ENCODE results near the gene AIFM1.

AIFM1 gene

DNA sequence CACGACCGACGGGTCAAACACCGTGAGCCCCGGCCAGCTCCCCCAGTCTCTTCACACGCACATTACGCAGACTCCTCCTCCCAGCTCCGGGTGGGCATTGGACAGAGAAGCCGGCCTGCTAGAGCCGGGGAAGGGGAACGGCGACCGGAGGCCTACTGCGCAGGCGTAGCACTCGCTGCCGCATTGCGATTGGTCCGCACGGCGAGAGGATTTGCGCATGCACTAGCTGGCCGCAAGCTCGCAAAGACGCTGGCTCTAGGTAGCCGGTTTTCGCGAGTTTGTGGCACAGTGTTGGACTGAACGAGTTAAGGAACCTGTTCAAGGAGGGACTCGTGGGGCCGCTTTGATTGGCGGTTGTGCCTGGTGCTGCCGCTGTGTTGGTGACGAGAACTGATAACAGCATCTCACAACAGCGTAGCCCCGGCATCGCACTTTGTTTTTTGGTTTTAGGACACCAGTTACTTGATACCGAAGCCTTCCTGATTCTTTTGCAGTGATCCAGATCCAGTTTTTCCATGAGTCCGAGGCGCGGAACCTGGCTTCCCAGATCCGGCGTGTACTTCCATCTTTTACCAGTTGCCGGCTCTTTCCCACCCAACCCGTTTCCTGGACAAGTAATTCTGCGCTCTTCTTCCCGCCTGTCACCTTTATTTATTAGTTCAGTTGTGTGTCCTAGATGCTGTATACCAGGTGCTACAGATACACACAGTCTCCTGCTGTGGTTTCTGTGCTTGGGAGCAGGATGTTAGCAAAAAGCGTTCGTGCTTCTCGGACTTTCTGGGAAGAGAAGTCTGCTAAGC is at the start of gene AIFM1:
TSS of gene AIFM1 (minus strand) at position 139 of the 800 bp plus-strand sequence. CDS start 185 bp downstream, outside the sequence.
- DNase-seq (ENCODE audit: low read depth in 2 of 2) = peak; percentile 75 to 78

DNA sequence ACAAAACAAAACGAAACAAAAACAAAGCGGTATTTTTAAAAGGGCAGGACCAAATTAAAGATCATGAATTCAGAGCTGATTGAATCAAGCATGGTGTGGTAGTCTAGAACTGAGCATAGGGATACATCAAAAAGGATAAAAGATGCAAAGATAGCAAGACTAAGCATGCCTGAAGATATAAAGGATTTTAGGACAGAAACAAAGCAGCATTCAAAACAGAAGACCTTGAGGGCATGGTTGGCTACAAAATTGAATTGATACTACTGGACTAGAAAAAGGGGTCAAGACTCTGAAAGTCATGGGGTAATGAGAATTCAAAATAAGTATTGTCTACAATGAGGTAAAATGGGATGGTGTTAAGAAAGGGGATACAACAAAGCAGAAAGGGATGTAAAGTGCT is 47.7 kb upstream of the AIFM1 start:
- DNase-seq (ENCODE audit: low read depth in 2 of 2) = no peak

DNA sequence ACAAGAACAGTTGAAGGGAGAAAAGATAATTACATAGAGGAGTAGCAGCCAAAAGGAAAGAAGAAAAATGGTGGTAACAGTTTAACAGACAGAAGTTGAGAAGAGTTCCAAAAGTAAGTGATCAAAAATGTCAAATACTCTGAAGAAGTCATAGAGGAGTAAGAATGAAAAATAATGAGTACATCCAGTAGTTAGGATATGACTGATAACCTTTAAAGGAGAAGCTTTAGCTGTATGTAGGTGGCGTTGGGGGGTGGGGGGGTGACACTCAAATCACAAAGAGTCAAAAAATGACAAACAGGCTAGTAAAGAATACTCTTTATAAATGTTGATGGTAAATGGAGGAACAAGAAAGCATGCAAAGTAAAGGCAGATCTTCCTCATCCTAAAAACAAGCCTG is 46.7 kb upstream of the AIFM1 start:
- DNase-seq (ENCODE audit: low read depth in 2 of 2) = no peak

DNA sequence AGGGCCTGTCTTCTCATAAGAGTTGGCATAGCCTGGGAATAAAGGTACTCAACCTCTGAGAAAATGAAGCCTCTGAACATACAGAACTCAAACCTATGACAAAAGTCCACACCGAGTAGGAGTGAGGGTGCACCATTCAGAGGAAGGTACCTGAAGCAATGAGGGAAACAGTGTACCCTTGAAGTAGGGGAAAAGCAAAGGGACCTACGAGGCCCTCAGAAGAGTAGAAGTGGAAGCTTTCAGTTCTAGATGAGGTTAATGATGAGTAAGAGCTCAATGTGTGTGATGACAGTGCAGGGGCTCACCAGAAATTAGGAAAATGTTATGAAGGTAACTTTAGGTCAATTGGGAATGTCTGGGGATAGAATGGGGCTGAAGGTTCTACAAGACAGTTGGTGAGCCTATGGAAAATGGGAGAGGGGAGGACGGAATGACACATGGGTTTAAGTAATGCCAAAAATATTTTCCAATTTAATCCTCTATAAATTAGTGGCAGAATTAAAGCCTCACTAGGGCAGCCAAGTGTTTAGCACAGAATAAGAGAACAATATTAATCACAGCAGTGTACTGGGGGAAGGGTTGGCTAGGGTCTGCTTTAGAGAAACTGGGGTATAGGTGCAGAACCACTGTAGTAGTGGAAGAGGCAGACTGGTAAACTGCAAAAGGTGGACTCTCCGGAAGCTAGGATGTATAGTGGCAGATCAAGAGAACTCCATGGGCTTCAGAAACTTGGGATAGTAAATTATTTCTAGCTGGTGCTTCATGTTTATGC is 46.0 kb upstream of the AIFM1 start:
- DNase-seq (ENCODE audit: low read depth in 2 of 2) = no peak

DNA sequence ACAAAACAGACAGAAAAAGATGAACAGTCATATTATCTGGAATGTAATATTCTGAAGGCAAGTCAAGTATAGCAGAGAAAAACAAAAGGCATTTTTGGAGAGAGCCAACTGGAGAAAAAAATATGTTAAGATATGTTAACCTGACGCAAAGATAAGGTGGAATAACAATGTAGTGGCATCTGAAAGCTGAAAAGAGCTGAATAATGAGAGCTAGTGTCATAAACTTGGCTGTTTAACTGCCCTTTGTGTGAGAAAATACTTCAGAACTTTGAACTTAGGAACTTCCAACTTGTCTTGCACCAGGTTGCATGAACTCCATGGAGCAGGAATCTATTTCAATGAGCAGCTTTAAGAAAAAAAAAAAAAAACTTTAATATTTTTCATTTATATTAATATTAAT is 39.0 kb upstream of the AIFM1 start:
- DNase-seq (ENCODE audit: low read depth in 2 of 2) = no peak

DNA sequence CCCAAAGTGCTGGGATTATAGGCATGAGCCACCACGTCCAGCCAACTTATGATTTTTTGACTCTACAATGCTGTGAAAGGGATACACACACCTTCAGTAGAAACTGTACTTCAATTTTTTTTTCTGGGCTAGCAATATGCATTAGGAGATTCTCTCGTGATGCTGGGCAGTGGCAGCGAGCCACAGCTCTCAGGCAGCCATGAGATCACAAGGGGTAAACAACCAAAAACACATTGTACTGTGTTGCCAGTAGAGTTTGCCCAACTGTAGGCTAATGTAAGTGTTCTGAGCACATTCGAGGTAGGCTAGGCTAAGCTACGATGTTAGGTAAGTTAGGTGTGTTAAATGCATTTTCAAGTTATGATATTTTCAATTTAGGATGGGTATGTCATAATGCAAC is 31.8 kb upstream of the AIFM1 start:
- DNase-seq (ENCODE audit: low read depth in 2 of 2) = no peak

DNA sequence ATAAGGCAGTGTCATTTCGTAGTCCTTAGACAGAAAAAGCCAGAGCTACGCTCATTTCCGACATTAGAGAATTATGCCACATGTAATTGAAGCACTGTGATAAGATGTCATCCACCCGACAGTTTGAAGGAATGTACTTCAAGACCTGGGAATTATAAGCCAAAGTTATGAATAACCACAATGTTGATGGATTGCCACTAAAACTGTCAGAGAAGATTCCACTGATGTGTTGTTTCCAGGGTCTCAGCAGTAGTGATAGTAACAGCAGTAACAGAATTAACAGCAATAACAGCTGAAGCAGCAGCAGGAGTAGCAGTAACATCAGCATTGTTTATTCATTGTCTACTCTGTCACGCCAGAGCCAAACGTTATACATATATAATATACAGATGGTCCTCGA is 30.8 kb upstream of the AIFM1 start:
- DNase-seq (ENCODE audit: low read depth in 2 of 2) = no peak

DNA sequence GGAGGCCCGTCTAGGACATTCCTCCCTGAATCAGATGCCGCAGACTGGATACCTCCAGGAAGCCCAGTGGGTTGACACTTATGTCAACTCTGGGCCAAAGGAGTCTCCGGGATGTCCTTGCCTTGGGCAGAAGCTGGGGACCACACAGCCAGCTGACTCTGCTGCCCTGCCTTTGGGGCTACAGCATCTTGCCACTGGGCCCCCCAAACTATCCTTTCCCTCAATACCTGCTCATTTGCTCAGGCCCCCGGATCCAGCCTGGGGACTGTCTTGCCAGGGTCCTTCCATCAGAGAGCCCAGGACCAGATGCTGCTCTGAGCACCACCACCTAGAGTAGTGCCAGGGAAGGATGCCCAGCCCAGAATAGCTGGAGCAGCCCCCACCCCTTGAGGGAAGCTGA is 25.2 kb upstream of the AIFM1 start:
- no peak for DNase-seq (ENCODE audit: low read depth in 2 of 2)

DNA sequence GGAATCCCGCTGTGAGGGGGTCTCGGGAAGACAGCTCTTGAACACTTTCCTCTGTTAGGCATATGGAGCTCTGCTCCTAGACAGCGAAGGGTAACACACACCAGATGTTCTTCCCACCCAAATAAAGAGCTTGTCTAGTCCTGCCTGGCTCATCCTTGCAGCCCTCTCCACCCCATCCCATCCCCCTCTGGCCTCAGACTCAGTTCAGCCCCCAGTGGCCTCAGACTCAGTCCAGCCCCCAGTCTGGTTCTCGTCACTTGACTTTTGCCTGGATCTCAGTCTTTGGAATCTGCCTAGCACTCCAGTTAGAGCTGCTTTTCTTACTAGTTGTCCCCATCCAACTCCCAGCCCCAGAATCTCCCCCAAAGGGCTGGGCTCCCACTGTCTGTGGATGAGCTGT is 21.0 kb upstream of the AIFM1 start:
- DNase-seq (ENCODE audit: low read depth in 2 of 2) = no peak

DNA sequence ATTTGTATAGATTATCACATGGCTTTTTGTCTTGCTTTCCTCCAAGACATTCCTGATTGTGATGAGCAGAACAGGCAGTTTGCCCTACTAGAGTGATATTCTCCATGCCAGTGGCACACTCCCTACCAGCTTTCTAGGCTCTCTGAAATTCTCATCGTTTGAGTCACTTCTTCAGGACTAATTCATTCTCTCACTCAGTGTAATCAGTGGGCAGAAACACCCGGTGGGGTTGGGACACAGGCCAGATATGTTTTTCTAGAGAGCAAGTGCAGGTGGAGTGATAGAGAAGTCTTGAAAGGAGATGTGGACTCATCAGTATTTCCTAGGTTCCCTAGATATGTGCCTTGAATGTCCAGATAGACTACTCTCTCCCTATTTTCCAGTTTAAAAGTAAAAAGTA is 19.2 kb upstream of the AIFM1 start:
- DNase-seq (ENCODE audit: low read depth in 2 of 2) = no peak

DNA sequence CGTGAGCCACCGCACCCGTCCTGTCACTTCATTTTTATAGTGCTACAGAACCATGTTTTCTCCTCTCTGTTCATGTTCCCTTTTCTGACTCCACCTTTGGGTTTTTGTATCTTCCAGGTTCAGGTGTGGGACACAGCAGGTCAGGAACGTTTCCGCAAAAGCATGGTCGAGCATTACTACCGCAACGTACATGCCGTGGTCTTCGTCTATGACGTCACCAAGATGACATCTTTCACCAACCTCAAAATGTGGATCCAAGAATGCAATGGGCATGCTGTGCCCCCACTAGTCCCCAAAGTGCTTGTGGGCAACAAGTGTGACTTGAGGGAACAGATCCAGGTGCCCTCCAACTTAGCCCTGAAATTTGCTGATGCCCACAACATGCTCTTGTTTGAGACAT is 18.5 kb upstream of the AIFM1 start:
- no peak for DNase-seq (ENCODE audit: low read depth in 2 of 2)

DNA sequence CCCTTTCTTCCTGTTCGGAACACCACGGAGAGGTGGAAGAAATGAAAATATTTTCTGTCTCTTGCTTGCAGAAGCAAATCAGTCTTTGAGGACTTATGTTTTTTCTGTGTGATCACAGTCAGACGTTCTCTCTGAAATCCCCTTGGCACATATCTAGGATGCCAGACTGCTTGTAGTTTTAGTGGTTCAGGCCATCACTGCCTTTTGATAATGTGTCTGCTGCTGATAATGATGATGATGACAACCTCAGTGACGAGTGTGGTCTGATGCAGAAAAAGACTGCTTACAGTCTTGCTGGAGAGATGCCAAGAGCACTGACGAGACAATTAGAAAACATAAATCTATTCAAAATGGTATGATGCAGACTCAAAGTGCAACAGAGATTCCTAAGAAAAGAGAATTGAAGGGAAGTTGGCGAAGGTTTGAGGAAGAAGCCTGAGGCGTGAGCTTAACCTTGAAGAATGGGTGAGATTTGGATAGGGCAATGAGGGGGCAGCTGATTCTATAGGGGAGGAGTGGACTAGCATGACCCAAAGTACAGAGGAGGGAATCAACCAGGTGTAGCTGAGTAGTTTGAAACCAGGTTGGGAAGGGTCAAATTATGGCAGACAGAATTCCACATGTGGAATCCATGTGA is 14.1 kb upstream of the AIFM1 start:
- no peak for DNase-seq (ENCODE audit: low read depth in 2 of 2)

DNA sequence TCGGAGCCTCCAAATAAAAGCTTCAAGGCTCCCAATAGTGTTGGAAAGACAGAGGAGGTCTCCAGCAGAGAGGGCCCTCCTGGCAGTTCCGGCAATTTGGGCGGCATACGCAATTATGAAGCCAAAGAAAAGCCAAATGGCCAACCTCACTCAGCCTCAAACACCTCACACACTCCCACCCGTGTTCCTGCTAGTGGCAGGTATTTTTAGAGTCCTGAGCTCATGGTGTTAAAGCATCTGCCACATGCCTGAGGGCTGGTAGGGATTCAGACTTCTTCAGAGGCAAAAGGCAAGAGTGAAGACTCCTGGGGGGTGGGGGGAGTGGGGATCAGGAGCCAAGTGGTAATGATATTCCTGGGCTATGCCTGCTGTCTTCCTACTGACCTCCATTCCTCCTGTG is 13.5 kb upstream of the AIFM1 start:
- no peak for DNase-seq (ENCODE audit: low read depth in 2 of 2)

DNA sequence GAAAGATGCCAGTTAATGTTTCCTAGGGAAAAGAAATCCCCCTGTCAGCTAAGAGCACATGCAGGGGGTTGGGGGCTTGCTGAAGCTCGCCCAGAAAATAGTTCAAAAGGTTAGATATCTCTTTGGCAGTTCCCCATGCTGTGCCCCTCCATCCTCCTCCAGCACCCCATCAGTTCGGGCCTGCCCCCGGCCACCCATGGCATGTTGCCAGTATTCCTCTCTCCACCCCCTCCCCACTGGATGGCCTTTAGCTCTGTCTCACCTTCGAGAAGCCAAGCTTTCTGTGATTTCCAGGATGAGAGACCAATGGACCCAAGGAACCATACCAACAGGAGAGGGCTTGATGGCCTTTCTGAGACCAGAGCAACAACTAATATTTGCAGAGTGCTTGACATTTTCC is 11.3 kb upstream of the AIFM1 start:
- DNase-seq (ENCODE audit: low read depth in 2 of 2) = no peak

DNA sequence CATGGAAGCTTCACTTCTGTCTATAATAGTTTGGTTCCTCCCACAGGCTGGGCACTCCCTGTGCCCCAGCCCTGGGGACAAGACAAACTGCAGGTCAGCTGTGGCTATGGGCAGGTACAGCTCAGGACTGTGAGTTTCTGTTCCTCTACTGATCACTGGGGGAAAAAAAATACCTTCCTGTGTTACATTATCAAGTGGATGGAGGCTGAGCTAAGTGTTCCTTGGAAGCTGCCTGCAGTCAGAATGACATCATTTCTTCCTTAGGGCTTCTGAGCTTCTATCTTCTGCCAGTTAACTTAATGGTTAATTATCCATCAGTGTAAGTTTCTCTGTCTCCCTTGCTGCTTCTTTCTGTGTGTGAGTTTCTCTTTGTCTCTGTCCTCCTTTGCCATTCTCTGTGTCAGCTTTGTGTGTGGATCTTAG is 10.7 kb upstream of the AIFM1 start:
- no peak for DNase-seq (ENCODE audit: low read depth in 2 of 2)

DNA sequence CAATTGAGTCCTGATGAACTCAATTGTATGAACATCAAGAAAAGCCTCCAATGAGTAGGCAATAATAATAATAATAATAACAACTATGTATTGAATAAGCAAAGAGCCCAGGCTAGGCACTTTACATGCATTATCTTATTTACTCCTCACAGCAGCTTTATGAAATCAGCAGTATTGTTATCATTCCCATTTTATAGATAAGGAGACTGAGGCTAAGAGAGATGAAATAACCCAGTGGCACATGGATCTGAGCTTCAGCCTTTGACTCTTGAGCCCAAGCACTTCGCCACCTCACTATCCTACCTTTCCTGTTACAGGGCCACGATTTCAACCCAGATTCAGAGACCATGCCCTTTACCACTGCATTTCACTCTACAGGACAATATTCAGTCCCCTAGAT is 9.3 kb upstream of the AIFM1 start:
- DNase-seq (ENCODE audit: low read depth in 2 of 2) = no peak

DNA sequence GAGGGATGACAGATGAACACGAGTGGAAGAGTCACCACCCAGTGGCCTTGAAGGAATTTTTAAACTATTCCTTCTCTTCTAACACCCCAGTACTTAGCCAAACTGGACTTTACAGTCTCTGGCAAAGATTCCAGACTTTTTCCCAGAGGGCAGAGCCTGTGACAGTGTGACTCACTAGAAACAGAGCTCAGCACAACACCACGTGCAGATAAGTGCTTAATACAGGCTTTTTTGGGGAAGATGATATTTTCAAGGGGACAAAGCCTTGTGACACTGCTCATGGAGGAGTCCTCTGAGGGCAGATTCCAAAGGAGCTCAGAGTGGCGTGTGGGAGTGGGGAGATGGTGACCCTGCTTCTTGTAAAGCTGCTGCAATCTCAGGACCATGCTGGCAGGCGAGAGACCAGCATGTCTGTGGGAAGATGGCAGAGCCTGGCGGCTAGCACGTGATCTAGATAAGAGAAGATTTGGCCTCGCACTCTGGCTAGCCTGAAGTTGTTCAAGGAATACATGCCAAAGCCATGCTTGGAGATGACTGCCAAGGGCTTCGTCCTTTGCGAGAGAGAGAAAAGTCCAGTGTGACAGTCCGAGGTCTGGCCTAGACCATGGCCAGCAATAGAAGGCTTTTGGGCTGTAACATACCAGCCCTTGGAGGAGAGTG is 8.5 kb upstream of the AIFM1 start:
- no peak for DNase-seq (ENCODE audit: low read depth in 2 of 2)

DNA sequence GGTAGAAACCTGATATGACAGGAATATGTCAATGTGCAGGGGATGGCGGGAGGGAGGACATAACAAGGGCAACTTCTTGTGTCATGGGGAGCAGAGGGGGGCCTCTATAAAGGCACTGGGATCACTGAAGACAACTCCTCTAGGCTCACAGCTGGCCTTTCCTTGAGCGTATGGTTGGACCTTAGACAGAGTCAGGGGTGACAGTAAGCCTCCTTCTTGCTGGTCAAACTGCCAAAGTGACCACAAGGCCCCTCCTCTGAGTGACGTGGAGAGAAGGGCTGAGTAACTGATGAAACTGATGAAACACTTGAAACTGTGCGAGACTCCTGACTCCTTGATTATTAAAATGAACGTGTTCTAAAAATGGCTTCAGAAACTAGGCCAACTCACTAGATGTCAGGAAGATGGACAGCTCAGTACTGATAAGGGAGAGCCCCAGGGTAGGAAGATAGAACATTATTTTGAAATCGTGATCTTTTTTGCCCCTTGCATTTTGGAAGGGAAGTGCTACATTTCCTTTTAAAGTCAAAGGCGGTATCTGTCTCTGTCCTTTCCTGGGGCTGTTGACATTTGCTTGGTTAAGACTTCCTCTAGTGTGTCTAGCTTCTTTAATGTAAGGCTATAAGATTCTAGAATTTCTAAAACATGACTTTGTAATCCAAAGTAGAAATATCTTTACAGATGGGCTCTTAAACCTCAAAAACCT is 7.7 kb upstream of the AIFM1 start:
- peak in 1 of 2 donors; percentile 25 for DNase-seq (ENCODE audit: low read depth in 2 of 2)

DNA sequence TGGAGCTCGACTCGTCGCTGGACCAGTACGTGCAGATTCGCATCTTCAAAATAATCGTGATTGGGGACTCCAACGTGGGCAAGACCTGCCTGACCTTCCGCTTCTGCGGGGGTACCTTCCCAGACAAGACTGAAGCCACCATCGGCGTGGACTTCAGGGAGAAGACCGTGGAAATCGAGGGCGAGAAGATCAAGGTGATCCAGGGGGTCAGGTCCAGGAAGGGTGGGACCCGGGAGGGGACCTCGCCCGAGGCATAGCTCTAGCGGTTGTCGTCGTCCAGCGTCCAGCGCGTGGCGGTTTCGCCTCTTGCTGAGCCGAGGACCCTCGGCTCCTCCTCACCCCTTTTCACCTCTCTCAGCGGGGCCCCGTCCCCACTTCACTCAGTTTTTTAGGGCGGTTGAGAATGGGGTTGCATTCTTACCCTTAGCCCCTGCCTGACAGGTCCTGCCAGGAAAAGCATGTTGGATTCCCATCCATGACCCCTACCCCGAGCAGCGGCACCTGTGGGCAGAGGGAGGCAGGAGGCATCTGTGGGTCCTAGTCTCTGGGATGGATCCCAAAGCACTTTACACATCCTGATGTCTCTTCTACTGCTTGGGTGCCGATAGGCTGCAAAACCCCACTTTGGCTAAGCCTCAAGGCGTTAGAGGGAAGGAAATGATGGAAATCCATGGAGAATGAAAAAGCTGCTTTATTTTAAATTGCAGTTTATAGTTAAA is 6.6 kb upstream of the AIFM1 start:
- DNase-seq (ENCODE audit: low read depth in 2 of 2) = no peak

DNA sequence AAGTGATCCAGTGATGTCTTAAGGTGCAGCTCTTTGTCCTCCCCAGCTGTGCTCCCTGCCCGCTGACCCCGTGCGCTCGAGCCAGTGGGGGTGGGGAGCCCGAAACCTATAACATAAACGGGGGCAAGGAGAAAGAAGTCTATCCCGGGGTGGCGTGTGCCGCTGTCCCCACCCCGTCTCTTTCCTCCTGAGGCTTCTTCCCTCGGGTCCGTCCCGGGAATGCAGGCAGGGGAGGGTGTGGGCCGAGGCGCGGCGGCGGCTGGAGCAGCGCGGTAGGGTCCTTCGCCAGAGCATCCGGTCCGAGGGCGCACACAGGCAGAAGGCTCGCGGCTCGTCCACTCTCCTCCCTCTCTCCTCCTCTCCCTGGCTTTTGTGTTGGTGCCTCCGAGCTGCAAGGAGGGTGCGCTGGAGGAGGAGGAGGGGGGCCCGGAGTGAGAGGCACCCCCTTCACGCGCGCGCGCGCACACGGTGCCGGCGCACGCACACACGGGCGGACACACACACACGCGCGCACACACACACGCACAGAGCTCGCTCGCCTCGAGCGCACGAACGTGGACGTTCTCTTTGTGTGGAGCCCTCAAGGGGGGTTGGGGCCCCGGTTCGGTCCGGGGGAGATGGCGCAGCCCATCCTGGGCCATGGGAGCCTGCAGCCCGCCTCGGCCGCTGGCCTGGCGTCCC is 5.9 kb upstream of the AIFM1 start, which contains the start of gene RAB33A:
TSS of gene RAB33A (plus strand) at position 517 of the 681 bp plus-strand sequence. CDS start at position 618, 101 bp downstream.
- no peak for DNase-seq (ENCODE audit: low read depth in 2 of 2)

All from stimulated activated CD4-positive, alpha-beta T cell treated with anti-CD3 and anti-CD28 coated beads, Interleukin-4, amount 100 ng/mL, for 48 hours (primary cell).